ENCODE measurements around the gene EEF1B2. TPM values are rescaled to one million over a fixed set of nuclear protein-coding genes. Genes with fewer than 3 reads are reported as not detected.

EEF1B2 gene
- total and polyA plus RNA-seq, 2 of the 8 experiments (the other 6 are each of a cell fraction or from before 2014, with no cell fraction given): 504 to 679 TPM

DNA sequence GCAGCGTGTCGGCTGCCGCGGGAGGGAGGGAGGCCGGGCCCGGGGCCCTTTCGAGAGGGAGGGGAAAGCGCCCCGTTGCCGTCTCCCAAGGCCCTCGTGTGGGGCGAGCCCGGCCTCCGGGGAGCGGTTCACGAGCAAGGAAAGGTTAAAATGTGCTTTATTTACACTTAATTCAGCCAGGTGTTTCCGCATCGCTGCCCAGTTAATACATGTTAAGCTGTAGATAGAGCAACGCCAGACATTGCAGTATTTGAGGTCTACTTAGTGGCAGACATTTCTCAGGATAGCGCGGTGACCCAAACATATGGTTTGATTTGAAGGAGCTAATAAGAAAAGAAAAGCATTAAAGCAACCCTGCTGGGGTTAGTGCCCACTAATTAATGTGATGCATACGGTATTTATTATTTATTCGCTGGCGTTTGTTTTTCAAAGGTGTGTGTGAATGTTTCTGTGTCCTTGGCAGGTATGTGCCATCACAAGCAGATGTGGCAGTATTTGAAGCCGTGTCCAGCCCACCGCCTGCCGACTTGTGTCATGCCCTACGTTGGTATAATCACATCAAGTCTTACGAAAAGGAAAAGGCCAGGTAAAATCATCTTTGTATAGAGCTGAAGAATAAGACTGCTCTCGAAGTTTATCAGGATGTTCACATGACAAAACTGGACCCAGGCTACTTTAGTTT, 571 bp downstream of the EEF1B2 start (continued):
- TF ChIP-seq, protein P1, sequence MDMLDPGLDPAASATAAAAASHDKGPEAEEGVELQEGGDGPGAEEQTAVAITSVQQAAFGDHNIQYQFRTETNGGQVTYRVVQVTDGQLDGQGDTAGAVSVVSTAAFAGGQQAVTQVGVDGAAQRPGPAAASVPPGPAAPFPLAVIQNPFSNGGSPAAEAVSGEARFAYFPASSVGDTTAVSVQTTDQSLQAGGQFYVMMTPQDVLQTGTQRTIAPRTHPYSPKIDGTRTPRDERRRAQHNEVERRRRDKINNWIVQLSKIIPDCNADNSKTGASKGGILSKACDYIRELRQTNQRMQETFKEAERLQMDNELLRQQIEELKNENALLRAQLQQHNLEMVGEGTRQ (IDR thresholded peaks at IDR 0.05; ENCODE audit: low read length): 0 out of 2 replicates have a peak, but pooled peaks have one; percentile 3
- no peak for TF ChIP-seq SUZ12 (IDR thresholded peaks at IDR 0.05; ENCODE audit: low read length)

Measured in H1 (cell line).